WI38 (cell line): Measurements from ENCODE around the gene KRTAP10-6.

Experiments used
- H3K4me3 ChIP-seq: 2 replicates; pipeline ENCODE4 v1.5.1; 2011; ENCODE audit warnings: low read depth, mild to moderate bottlenecking, control low read depth, low read length
- CTCF ChIP-seq: IDR thresholded peaks from 2 replicates; pipeline ENCODE4 v1.5.1; 2012; ENCODE audit warnings: low read depth, mild to moderate bottlenecking, control low read depth, low read length

Gene KRTAP10-6

GRCh38 chr21:44623575-44623974 lies 31.3 kb upstream of the KRTAP10-6 start:
- no peak for TF ChIP-seq CTCF

GRCh38 chr21:44619886-44620285 lies 27.6 kb upstream of the KRTAP10-6 start:
- no peak overlapping the region for H3K4me3 ChIP-seq

More at GRCh38 chr21:44623575-44623974, 31.3 kb upstream of the KRTAP10-6 start:
- no peak overlapping the region for H3K4me3 ChIP-seq

GRCh38 chr21:44618909-44619308 lies 26.6 kb upstream of the KRTAP10-6 start:
- H3K4me3 ChIP-seq, result no peak overlapping the region
- no peak for TF ChIP-seq CTCF

More at GRCh38 chr21:44619886-44620285, 27.6 kb upstream of the KRTAP10-6 start:
- TF ChIP-seq CTCF, result no peak

- H3K4me3 ChIP-seq, result no peak overlapping the region
- peak; percentile 37 for TF ChIP-seq CTCF
Measured at GRCh38 chr21:44618504-44618903, 26.2 kb upstream of the KRTAP10-6 start.

- TF ChIP-seq CTCF, result no peak
Measured at GRCh38 chr21:44617071-44617501, 24.8 kb upstream of the KRTAP10-6 start.

GRCh38 chr21:44616591-44616926 lies 24.3 kb upstream of the KRTAP10-6 start:
- no peak overlapping the region for H3K4me3 ChIP-seq
- TF ChIP-seq CTCF, result no peak

More at GRCh38 chr21:44617071-44617501, 24.8 kb upstream of the KRTAP10-6 start:
- H3K4me3 ChIP-seq, result no peak overlapping the region

GRCh38 chr21:44615911-44616590 lies 23.7 kb upstream of the KRTAP10-6 start:
- no peak overlapping the region for H3K4me3 ChIP-seq
- TF ChIP-seq CTCF, result no peak
